ENCODE data around the gene TRAM2.

GRCh38 chr6:52529311-52529710 lies 47.5 kb downstream of the TRAM2 start:
- no peak for TF ChIP-seq POLR2A (IDR thresholded peaks at IDR 0.05)
- TF ChIP-seq, protein P1, sequence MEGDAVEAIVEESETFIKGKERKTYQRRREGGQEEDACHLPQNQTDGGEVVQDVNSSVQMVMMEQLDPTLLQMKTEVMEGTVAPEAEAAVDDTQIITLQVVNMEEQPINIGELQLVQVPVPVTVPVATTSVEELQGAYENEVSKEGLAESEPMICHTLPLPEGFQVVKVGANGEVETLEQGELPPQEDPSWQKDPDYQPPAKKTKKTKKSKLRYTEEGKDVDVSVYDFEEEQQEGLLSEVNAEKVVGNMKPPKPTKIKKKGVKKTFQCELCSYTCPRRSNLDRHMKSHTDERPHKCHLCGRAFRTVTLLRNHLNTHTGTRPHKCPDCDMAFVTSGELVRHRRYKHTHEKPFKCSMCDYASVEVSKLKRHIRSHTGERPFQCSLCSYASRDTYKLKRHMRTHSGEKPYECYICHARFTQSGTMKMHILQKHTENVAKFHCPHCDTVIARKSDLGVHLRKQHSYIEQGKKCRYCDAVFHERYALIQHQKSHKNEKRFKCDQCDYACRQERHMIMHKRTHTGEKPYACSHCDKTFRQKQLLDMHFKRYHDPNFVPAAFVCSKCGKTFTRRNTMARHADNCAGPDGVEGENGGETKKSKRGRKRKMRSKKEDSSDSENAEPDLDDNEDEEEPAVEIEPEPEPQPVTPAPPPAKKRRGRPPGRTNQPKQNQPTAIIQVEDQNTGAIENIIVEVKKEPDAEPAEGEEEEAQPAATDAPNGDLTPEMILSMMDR (IDR thresholded peaks at IDR 0.05): no peak
